H1 (cell line): ENCODE results near the gene GALNT1. TPM values are rescaled to one million over a fixed set of nuclear protein-coding genes. Genes with fewer than 3 reads are reported as not detected.

Experiments used
- CTCF ChIA-PET: fragments of 300-600 bp; sonication (Branson Sonifier 250); formaldehyde crosslinking; loops from one replicate; lab custom pipeline; 2021; ENCODE audit not compliant: partially characterized antibody; lab: Charles Lee
- POLR2A ChIA-PET: fragments of 300-600 bp; sonication (Branson Sonifier 250); formaldehyde crosslinking; loops from one replicate; lab custom pipeline; 2021; ENCODE audit warnings: inconsistent platforms; ENCODE audit not compliant: partially characterized antibody; lab: Charles Lee
- DNase-seq, 2 experiments: peaks; one replicate each; pipeline versions ENCODE4 v3.0.0 to v3.0.0-alpha.2; 2010 to 2022; ENCODE audit warnings: low spot score in 2 of 2, low read depth in 1 of 2, mixed read lengths in 1 of 2
- FAIRE-seq: peaks from 2 replicates; lab custom pipeline; 2011; peaks lifted over from hg19 to GRCh38; lab: Jason Lieb, UNC
- H2AFZ ChIP-seq: 2 replicates; pipeline ENCODE4 v1.8.1; 2012; ENCODE audit warnings: low read length, inconsistent platforms
- H2AK5ac ChIP-seq: 2 replicates; pipeline ENCODE4 v1.6.1; 2013; ENCODE audit warnings: low read depth, low read length
- H2BK120ac ChIP-seq: replicated peaks from 2 replicates; pipeline ENCODE3; 2013; ENCODE audit warnings: low read depth, low read length, inconsistent platforms
- H2BK12ac ChIP-seq: 2 replicates; pipeline ENCODE4 v1.6.1; 2013; ENCODE audit warnings: low read depth, low read length
- H2BK15ac ChIP-seq: 2 replicates; pipeline ENCODE4 v1.6.1; 2013; ENCODE audit warnings: low read length
- H2BK20ac ChIP-seq: 2 replicates; pipeline ENCODE4 v1.6.1; 2013; ENCODE audit warnings: low read length
- H2BK5ac ChIP-seq: 2 replicates; pipeline ENCODE4 v1.6.1; 2013; ENCODE audit warnings: low read depth, low read length
- H3K14ac ChIP-seq: 2 replicates; pipeline ENCODE4 v1.6.1; 2013; ENCODE audit warnings: inconsistent platforms; ENCODE audit not compliant: insufficient read length
- H3K18ac ChIP-seq: 2 replicates; pipeline ENCODE4 v1.6.1; 2013; ENCODE audit warnings: low read length; ENCODE audit errors: extremely low read depth
- H3K23ac ChIP-seq: 2 replicates; pipeline ENCODE4 v1.6.1; 2013; ENCODE audit warnings: inconsistent platforms; ENCODE audit not compliant: insufficient read length
- H3K23me2 ChIP-seq: 2 replicates; pipeline ENCODE4 v1.6.1; 2013; ENCODE audit warnings: low read depth, low read length
- H3K27ac ChIP-seq: 2 replicates; pipeline ENCODE4 v1.6.1; 2011; ENCODE audit warnings: low read depth, low read length, inconsistent platforms
- H3K27me3 ChIP-seq, 4 experiments: replicated peaks in 1 of 4; 1 replicate in 1 of 4; 2 replicates in 3 of 4; pipeline versions ENCODE4 v1.6.1 to v1.8.1; 2011 to 2013; ENCODE audit warnings: low read length in 3 of 4, mild to moderate bottlenecking in 3 of 4, inconsistent platforms in 2 of 4, mixed read lengths in 2 of 4, moderate library complexity in 1 of 4; ENCODE audit not compliant: control insufficient read depth in 3 of 4, insufficient read depth in 3 of 4; ENCODE audit errors: extremely low read depth in 1 of 4
- H3K36me3 ChIP-seq, 4 experiments: 2 replicates each; pipeline versions ENCODE4 v1.6.1 to v1.8.1; 2011 to 2013; ENCODE audit warnings: mild to moderate bottlenecking in 4 of 4, low read length in 3 of 4, moderate library complexity in 2 of 4, control low read depth in 1 of 4, inconsistent platforms in 1 of 4; ENCODE audit not compliant: insufficient read depth in 4 of 4, control insufficient read depth in 2 of 4
- H3K4ac ChIP-seq: replicated peaks from 2 replicates; pipeline ENCODE3; 2013; ENCODE audit warnings: low read length, low read depth, mixed read lengths, inconsistent platforms; ENCODE audit not compliant: insufficient read length
- H3K4me1 ChIP-seq, 4 experiments: replicated peaks in 1 of 4; 1 replicate in 1 of 4; 2 replicates in 3 of 4; pipeline versions ENCODE4 v1.6.1 to v1.8.1; 2011 to 2013; ENCODE audit warnings: low read length in 3 of 4, inconsistent platforms in 2 of 4, mixed read lengths in 1 of 4; ENCODE audit not compliant: insufficient read depth in 4 of 4, control insufficient read depth in 3 of 4
- H3K4me2 ChIP-seq, 2 experiments: 2 replicates each; pipeline versions ENCODE4 v1.6.1 to v1.8.1; 2011 to 2013; ENCODE audit warnings: low read depth in 2 of 2, low read length in 2 of 2, control low read depth in 1 of 2, inconsistent platforms in 1 of 2, mild to moderate bottlenecking in 1 of 2; ENCODE audit not compliant: insufficient read depth in 1 of 2
- H3K4me3 ChIP-seq, 4 experiments: fragments of 200-600, 300-600 bp in 1 of 4; sonication (generic), shearing (Covaris generic), sonication (Bioruptor Twin) in 1 of 4; 2 replicates each; pipeline versions ENCODE4 v1.5.1 to v1.8.1; 2011 to 2016; ENCODE audit warnings: low read length in 4 of 4, low read depth in 3 of 4, control low read depth in 2 of 4, inconsistent platforms in 2 of 4, mild to moderate bottlenecking in 2 of 4, mixed read lengths in 1 of 4, moderate library complexity in 1 of 4; ENCODE audit not compliant: insufficient read depth in 2 of 4; ENCODE audit errors: extremely low read depth in 1 of 4
- H3K56ac ChIP-seq: replicated peaks from 2 replicates; pipeline ENCODE3; 2013; ENCODE audit warnings: low read depth, mild to moderate bottlenecking, mixed read lengths, low read length, inconsistent platforms; ENCODE audit not compliant: insufficient read length
- H3K79me1 ChIP-seq: 2 replicates; pipeline ENCODE4 v1.6.1; 2013; ENCODE audit warnings: low read depth, low read length, control low read depth
- H3K79me2 ChIP-seq, 2 experiments: 2 replicates each; pipeline versions ENCODE4 v1.6.1 to v1.8.1; 2012 to 2013; ENCODE audit warnings: low read length in 2 of 2, mild to moderate bottlenecking in 2 of 2, inconsistent platforms in 1 of 2; ENCODE audit not compliant: insufficient read depth in 2 of 2, control insufficient read depth in 1 of 2
- H3K9ac ChIP-seq, 4 experiments: replicated peaks in 1 of 4; 1 replicate in 1 of 4; 2 replicates in 3 of 4; pipeline versions ENCODE4 v1.6.1 to v1.8.1; 2011 to 2013; ENCODE audit warnings: low read depth in 3 of 4, low read length in 3 of 4, control low read depth in 2 of 4, mild to moderate bottlenecking in 2 of 4, moderate library complexity in 2 of 4, inconsistent platforms in 1 of 4; ENCODE audit errors: extremely low read depth in 1 of 4
- H3K9me3 ChIP-seq, 2 experiments: 2 replicates each; pipeline versions ENCODE4 v1.6.1 to v1.8.1; 2012 to 2013; ENCODE audit warnings: mild to moderate bottlenecking in 2 of 2, moderate library complexity in 2 of 2, control low read depth in 1 of 2, inconsistent platforms in 1 of 2, low read depth in 1 of 2, low read length in 1 of 2, mixed read lengths in 1 of 2; ENCODE audit not compliant: insufficient read depth in 2 of 2
- H4K20me1 ChIP-seq, 2 experiments: replicated peaks in 1 of 2; 2 replicates each; pipeline versions ENCODE3 to v1.8.1; 2011 to 2013; ENCODE audit warnings: inconsistent platforms in 2 of 2, low read length in 2 of 2, mild to moderate bottlenecking in 1 of 2; ENCODE audit not compliant: insufficient read depth in 2 of 2, control insufficient read depth in 1 of 2
- H4K5ac ChIP-seq: 2 replicates; pipeline ENCODE4 v1.6.1; 2013; ENCODE audit warnings: low read length, low read depth, mixed read lengths, inconsistent platforms; ENCODE audit not compliant: insufficient read length
- H4K8ac ChIP-seq: 2 replicates; pipeline ENCODE4 v1.8.0; 2013; ENCODE audit warnings: mild to moderate bottlenecking, moderate library complexity, low read length, inconsistent platforms; ENCODE audit not compliant: insufficient read depth; ENCODE audit errors: extremely low read depth
- H4K91ac ChIP-seq: replicated peaks from 2 replicates; pipeline ENCODE3; 2013; ENCODE audit warnings: low read length, mixed read lengths, inconsistent platforms; ENCODE audit not compliant: insufficient read length
- EGR1 ChIP-seq: IDR thresholded peaks from 2 replicates; pipeline ENCODE4 v1.6.1; 2011; ENCODE audit warnings: low read depth, low read length, borderline replicate concordance
- SRF ChIP-seq: IDR thresholded peaks from 2 replicates; pipeline ENCODE4 v1.6.1; 2011; ENCODE audit warnings: mild to moderate bottlenecking, low read depth, low read length, moderate library complexity
- TBP ChIP-seq: IDR thresholded peaks from 2 replicates; pipeline ENCODE4 v1.6.1; 2011; ENCODE audit warnings: low read depth, low read length, improper control_type of control experiment
- ZNF274 ChIP-seq: IDR thresholded peaks from 2 replicates; pipeline ENCODE4 v1.7.0; 2012; ENCODE audit warnings: low read length, borderline replicate concordance; ENCODE audit errors: extremely low read depth
- WGBS, 2 experiments: shearing (Covaris generic) in 1 of 2; methylation state at CpG; one replicate each; pipeline versions ENCODE4 v1.1.6 to v1.1.7; 2013 to 2015; ENCODE audit warnings: low lambda C conversion rate in 2 of 2, mixed read lengths in 2 of 2, inconsistent platforms in 1 of 2, low coverage in 1 of 2, missing lambda C conversion rate in 1 of 2; ENCODE audit not compliant: insufficient replicate concordance in 2 of 2, insufficient coverage in 1 of 2, insufficient read length in 1 of 2; ENCODE audit errors: extremely low coverage in 1 of 2, missing lambda C conversion rate in 1 of 2; 5-methylcytosine and 5-hydroxymethylcytosine counted together
- polyA plus RNA-seq, 7 experiments: library from polyadenylated mRNA; depleted of rRNA in 3 of 7; stranded (reverse) in 5 of 7; unstranded in 2 of 7; fragments of >200 nt in 5 of 7; fragments of 200-250 nt in 2 of 7; gene quantifications; 1 replicate in 5 of 7; 2 replicates in 1 of 7; 4 replicates in 1 of 7; pipeline versions ENCODE4 v1.2.1 to v1.2.3, GENCODE V29; 2011 to 2013; ENCODE audit warnings: missing spikeins in 2 of 7, mixed read lengths in 2 of 7
- total RNA-seq: library from RNA; stranded (reverse); fragmentation: NEBNext Ultra II Directional; extraction: Animal tissue kit (Norgen Biotek cat#: 25700); gene quantifications from 2 replicates; pipeline ENCODE4 v1.2.1, GENCODE V29; 2021

Gene GALNT1
- total and polyA plus RNA-seq, 2 of the 8 experiments (the other 6 are each of a cell fraction or from before 2014, with no cell fraction given) = 22.4 to 101 TPM

DNA sequence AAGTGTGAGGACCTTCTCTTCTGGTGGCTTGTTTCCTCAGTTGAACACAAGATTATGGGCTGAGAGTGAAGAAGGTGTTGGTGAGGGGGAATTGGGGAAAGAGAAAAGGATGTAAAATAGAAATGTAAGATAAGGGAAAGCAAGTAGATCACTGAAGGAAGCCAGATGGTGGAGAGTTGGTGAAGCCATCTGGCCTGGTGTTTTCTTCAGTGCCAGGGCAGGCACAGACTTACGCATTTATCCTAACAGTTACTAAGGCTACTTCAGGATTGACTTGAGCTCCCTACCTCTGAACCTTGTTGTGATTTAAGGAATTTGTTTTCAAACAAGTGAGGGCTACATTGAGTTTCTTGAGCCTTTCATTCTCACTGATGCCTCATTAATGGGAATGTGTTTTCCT lies 113.8 kb downstream of the GALNT1 start:
- TF ChIP-seq TBP (no peak), EGR1 (no peak), ZNF274 (no peak), SRF (no peak)
- no peaks in the 10 kb centered on the region for H3K9me3 ChIP-seq
- FAIRE-seq (no peak), DNase-seq (no peak)
- H3K14ac ChIP-seq = no peak overlapping the region
- 100% methylated on average over 1 of the region's 1 CpG; no CpG with 5 or more reads in 1 of the 2 experiments for WGBS, 2 experiments
- no peaks in the 10 kb centered on the region for H3K27me3 ChIP-seq
- no peak overlapping the region for H3K9ac ChIP-seq
- no peak overlapping the region for H4K91ac ChIP-seq
- no peak overlapping the region for H2AFZ ChIP-seq
- no peak overlapping the region for H2AK5ac ChIP-seq
- no peak overlapping the region for H2BK12ac ChIP-seq
- H3K4me1 ChIP-seq = no peaks in the 10 kb centered on the region
- H4K8ac ChIP-seq = no peak overlapping the region
- H3K23me2 ChIP-seq = no peaks in the 10 kb centered on the region
- H3K18ac ChIP-seq = no peak overlapping the region
- no peak overlapping the region for H3K27ac ChIP-seq
- CTCF ChIA-PET = no interaction called here
- no peak overlapping the region for H4K5ac ChIP-seq
- H3K4me2 ChIP-seq = no peak overlapping the region
- H3K56ac ChIP-seq = no peak overlapping the region
- no peak overlapping the region for H3K4ac ChIP-seq
- no peaks in the 10 kb centered on the region for H3K79me2 ChIP-seq
- H3K4me3 ChIP-seq = no peak overlapping the region
- H2BK120ac ChIP-seq = no peak overlapping the region
- peaks cover 0 to 6% (median 0%) of the 10 kb centered on the region in 4 experiments; a peak in 1 of 8 replicates for H3K36me3 ChIP-seq
- H4K20me1 ChIP-seq = no peaks in the 10 kb centered on the region
- H2BK15ac ChIP-seq = no peak overlapping the region
- H2BK5ac ChIP-seq = no peak overlapping the region
- H2BK20ac ChIP-seq = no peak overlapping the region
- POLR2A ChIA-PET = no interaction called here
- H3K23ac ChIP-seq = no peak overlapping the region
- H3K79me1 ChIP-seq = no peaks in the 10 kb centered on the region
